Right cardiac atrium (tissue), 5 donors: ENCODE measurements around the gene ANKMY1. TPM values are rescaled to one million over a fixed set of nuclear protein-coding genes. Genes with fewer than 3 reads are reported as not detected.

ENCODE experiments used
- ATAC-seq, 2 donors: fragments of 200-7000 bp; cut with Tn5 transposase; one replicate each; pipeline versions ENCODE4 v1.8.0 to v1.9.1; 2020; ENCODE audit warnings: moderate library complexity in 2 of 2, mild to moderate bottlenecking in 1 of 2
- DNase-seq, 3 donors: peaks; one replicate each; pipeline ENCODE4 v3.0.0-alpha.2; 2020
- H3K27ac ChIP-seq: one replicate; pipeline ENCODE4 v1.5.1; 2013; ENCODE audit warnings: mild to moderate bottlenecking, low read length, control low read depth, moderate library complexity
- H3K27me3 ChIP-seq: one replicate; pipeline ENCODE4 v1.6.1; 2013; ENCODE audit not compliant: control insufficient read depth, insufficient read depth
- H3K4me1 ChIP-seq: one replicate; pipeline ENCODE4 v1.6.1; 2013; ENCODE audit warnings: low read length; ENCODE audit not compliant: control insufficient read depth, insufficient read depth
- H3K4me3 ChIP-seq: one replicate; pipeline ENCODE4 v1.5.1; 2013; ENCODE audit warnings: low read length, control low read depth
- H3K9me3 ChIP-seq: one replicate; pipeline ENCODE4 v1.6.1; 2013; ENCODE audit warnings: low read length; ENCODE audit not compliant: control insufficient read depth
- WGBS: extraction: QIAGEN DNeasy Blood & Tissue Kit; methylation state at CpG from one replicate; pipeline ENCODE4 v1.1.7; 2013; 5-methylcytosine and 5-hydroxymethylcytosine counted together
- intact Hi-C, 4 donors: fragments of 100-400 bp; cut with DNase I; formaldehyde crosslinking; loops; one replicate each; pipeline versions ENCODE4 v1.11.0 to v1.14.0; 2022 to 2023
- microRNA-seq, 2 donors: library from miRNA; unstranded; fragments of <30 nt; microRNA quantifications; one replicate each; pipeline ENCODE4 v1.2.0, GENCODE V29; 2020 to 2021
- polyA plus RNA-seq: library from polyadenylated mRNA; stranded (reverse); fragments of 200-250 nt; gene quantifications from one replicate; pipeline ENCODE4 v1.2.3, GENCODE V29; 2013
- total RNA-seq, 4 donors: library from RNA; stranded (reverse); fragmentation: NEBNext Ultra II Directional; extraction: Animal tissue kit (Norgen Biotek cat#: 25700); gene quantifications; one replicate each; pipeline ENCODE4 v1.2.1, GENCODE V29; 2021
- donor health status: healthy with polysubstance abuse.
- donor health status: DM: no; HTN: yes; CAD: no.
- donor health status: DM: no; HTN: no; CAD: no.
- donor health status: DM: no; HTN: yes; CAD: no; lungs with severe emphysema.
- donor health status: DM: yes; HTN: yes; CAD: no.

ANKMY1 gene
- total and polyA plus RNA-seq, 5 donors: 3.5 to 8.0 (median 7.6) TPM

GRCh38 chr2:240431661-240432424, 125.9 kb downstream of the ANKMY1 start:
- intact Hi-C loops: loop anchor here in 2 of 4 donors (10.0 kb wide), 2 partner anchors 57 to 137 kb away; no protein-coding TSS in a partner anchor
- Histone ChIP-seq H3K27ac (no peak overlapping the region), H3K4me1 (no peaks in the 10 kb centered on the region), H3K4me3 (no peak overlapping the region), H3K27me3 (no peaks in the 10 kb centered on the region), H3K9me3 (no peaks in the 10 kb centered on the region)
- DNase-seq (peak in 1 of 3 donors; percentile 35), ATAC-seq (no peak)
- 78% methylated on average over 12 of the region's 12 CpGs for WGBS

- 81% methylated on average over 3 of the region's 3 CpGs for WGBS
- ATAC-seq (no peak), DNase-seq (peak in 2 of 3 donors; percentile 13 to 27)
- intact Hi-C loops: loop anchor here in 2 of 4 donors (10.0 kb wide), 2 partner anchors 56 to 136 kb away; no protein-coding TSS in a partner anchor
- H3K27ac ChIP-seq: no peak overlapping the region
- H3K27me3 ChIP-seq: no peaks in the 10 kb centered on the region
- no peak overlapping the region for H3K4me3 ChIP-seq
- H3K4me1 ChIP-seq: no peaks in the 10 kb centered on the region
- no peaks in the 10 kb centered on the region for H3K9me3 ChIP-seq
Observed at GRCh38 chr2:240431271-240431660, 126.5 kb downstream of the ANKMY1 start.

- Histone ChIP-seq H3K27ac (no peak overlapping the region), H3K9me3 (no peaks in the 10 kb centered on the region), H3K4me3 (no peak overlapping the region), H3K27me3 (no peaks in the 10 kb centered on the region), H3K4me1 (no peaks in the 10 kb centered on the region)
- WGBS: 90% methylated on average over 5 of the region's 5 CpGs
- ATAC-seq (no peak), DNase-seq (peak in 1 of 3 donors; percentile 29)
- intact Hi-C loops: loop anchor here in 2 of 4 donors (10.0 kb wide), 2 partner anchors 56 to 136 kb away; no protein-coding TSS in a partner anchor
Observed at GRCh38 chr2:240430595-240430994, 127.2 kb downstream of the ANKMY1 start.

GRCh38 chr2:240429872-240430491, 127.8 kb downstream of the ANKMY1 start:
- Histone ChIP-seq H3K4me1 (no peaks in the 10 kb centered on the region), H3K4me3 (no peak overlapping the region), H3K9me3 (no peaks in the 10 kb centered on the region), H3K27ac (no peak overlapping the region), H3K27me3 (no peaks in the 10 kb centered on the region)
- intact Hi-C loops: loop anchor here in 2 of 4 donors (10.0 kb wide), 2 partner anchors 55 to 135 kb away; no protein-coding TSS in a partner anchor
- ATAC-seq: no peak
- DNase-seq: peak in 2 of 3 donors; percentile 41 to 45
- WGBS: 88% methylated on average over 14 of the region's 14 CpGs

Small RNA genes lying within 50 kb of the gene (microRNA-seq; reads per million reads assigned to microRNA genes)
- gene MIR149: 457 to 550 reads per million in 2 donors

Other genes with a start within 250 kb of the ANKMY1 start
- gene GPC1, start 122.3 kb downstream of the ANKMY1 start, total RNA-seq: 100 to 1,000 TPM in 2 of 4 donors, 10 to 100 TPM in 2; 75.8 to 107 (median 94.8) TPM
- gene GPC1, start 122.3 kb downstream of the ANKMY1 start, polyA plus RNA-seq: 118 TPM
- 10 to 100 TPM in 3 of 4 donors, 1 to 10 TPM in 1; 9.6 to 14.9 (median 11.7) TPM for gene DUSP28, start 2.4 kb upstream of the ANKMY1 start, total RNA-seq
- gene DUSP28, start 2.4 kb upstream of the ANKMY1 start, polyA plus RNA-seq: 10.9 TPM
- 10 to 100 TPM; 40.4 to 61.6 (median 58.0) TPM for gene RNPEPL1, start 10.5 kb upstream of the ANKMY1 start, total RNA-seq
- 108 TPM for gene RNPEPL1, start 10.5 kb upstream of the ANKMY1 start, polyA plus RNA-seq
- 10 to 100 TPM; 21.2 to 44.3 (median 36.2) TPM for gene CAPN10, start 28.7 kb upstream of the ANKMY1 start, total RNA-seq
- gene CAPN10, start 28.7 kb upstream of the ANKMY1 start, polyA plus RNA-seq: 40.1 TPM
- 1 to 10 TPM in 2 of 4 donors, under 1 TPM in 2; 0.53 to 1.4 (median 1.0) TPM for gene GPR35, start 67.5 kb upstream of the ANKMY1 start, total RNA-seq
- 0.84 TPM for gene GPR35, start 67.5 kb upstream of the ANKMY1 start, polyA plus RNA-seq
- gene AQP12B, start 124.9 kb upstream of the ANKMY1 start, total RNA-seq: not detected
- gene AQP12B, start 124.9 kb upstream of the ANKMY1 start, polyA plus RNA-seq: not detected
- gene AQP12A, start 133.9 kb upstream of the ANKMY1 start, total RNA-seq: not detected
- not detected for gene AQP12A, start 133.9 kb upstream of the ANKMY1 start, polyA plus RNA-seq